PC-9 (cell line): ENCODE data around the gene L3MBTL1. TPM values are rescaled to one million over a fixed set of nuclear protein-coding genes. Genes with fewer than 3 reads are reported as not detected.

ENCODE experiments used
- BruUV-seq: library from RNA; stranded (reverse); fragments of 400-500 nt; replicated peaks from 2 replicates; lab custom pipeline; 2021; lab: Mats Ljungman, UMichigan
- CTCF ChIA-PET: fragments of 300-600 bp; sonication (Branson Sonifier 250); formaldehyde crosslinking; loops from one replicate; lab custom pipeline; 2022; ENCODE audit warnings: antibody characterized with exemption; lab: Charles Lee
- POLR2A ChIA-PET: fragments of 300-600 bp; sonication (Branson Sonifier 250); formaldehyde crosslinking; loops from one replicate; lab custom pipeline; 2022; ENCODE audit warnings: antibody characterized with exemption; ENCODE audit not compliant: unreplicated experiment; lab: Charles Lee
- DNase-seq, 2 experiments: peaks; one replicate each; pipeline versions ENCODE4 v3.0.0 to v3.0.0-alpha.2; 2015 to 2022; ENCODE audit warnings: mixed read lengths in 1 of 2
- H2AFZ ChIP-seq: fragments of 200-600 bp; sonication (generic); 2 replicates; pipeline ENCODE4 v1.8.1; 2017; ENCODE audit warnings: antibody characterized with exemption
- H3F3A ChIP-seq: fragments of 200-600 bp; sonication (generic); 2 replicates; pipeline ENCODE4 v1.8.1; 2017; ENCODE audit warnings: antibody characterized with exemption, mild to moderate bottlenecking, low read depth; ENCODE audit not compliant: insufficient read depth
- H3K27ac ChIP-seq: fragments of 200-600 bp; sonication (generic); 2 replicates; pipeline ENCODE4 v1.6.1; 2016; ENCODE audit warnings: mixed run types
- H3K27me3 ChIP-seq: fragments of 200-600 bp; sonication (generic); 2 replicates; pipeline ENCODE4 v1.6.1; 2016; ENCODE audit warnings: low read depth, mixed run types; ENCODE audit not compliant: insufficient read depth
- H3K36me3 ChIP-seq: fragments of 200-600 bp; sonication (generic); 2 replicates; pipeline ENCODE4 v1.6.1; 2016; ENCODE audit warnings: low read depth, mixed run types
- H3K4me1 ChIP-seq: fragments of 200-600 bp; sonication (generic); replicated peaks from 2 replicates; pipeline ENCODE4 v1.6.1; 2016; ENCODE audit warnings: mixed run types; ENCODE audit not compliant: insufficient read depth
- H3K4me2 ChIP-seq: fragments of 200-600 bp; sonication (generic); 2 replicates; pipeline ENCODE4 v1.6.1; 2017; ENCODE audit warnings: mixed run types
- H3K4me3 ChIP-seq: fragments of 200-600 bp; sonication (generic); 2 replicates; pipeline ENCODE4 v1.6.1; 2016; ENCODE audit warnings: mixed run types
- H3K79me2 ChIP-seq: fragments of 200-600 bp; sonication (generic); 2 replicates; pipeline ENCODE4 v1.6.1; 2017; ENCODE audit warnings: low read depth, mixed run types
- H3K9me2 ChIP-seq: fragments of 200-600 bp; sonication (generic); 2 replicates; pipeline ENCODE4 v1.8.1; 2017; ENCODE audit warnings: mild to moderate bottlenecking; ENCODE audit not compliant: insufficient read depth
- H3K9me3 ChIP-seq: fragments of 200-600 bp; sonication (generic); 2 replicates; pipeline ENCODE4 v1.8.1; 2016; ENCODE audit warnings: low read depth; ENCODE audit not compliant: insufficient read depth
- H4K20me1 ChIP-seq: fragments of 200-600 bp; sonication (generic); 2 replicates; pipeline ENCODE4 v1.8.1; 2017; ENCODE audit not compliant: insufficient read depth
- EZH2 ChIP-seq: fragments of 200-600 bp; sonication (generic); IDR thresholded peaks from 2 replicates; pipeline ENCODE4 v1.8.0; 2017; ENCODE audit warnings: antibody characterized with exemption, low read depth
- intact Hi-C: fragments of 100-400 bp; cut with micrococcal nuclease; formaldehyde crosslinking; loops from one replicate; pipeline ENCODE4 v1.10.0; 2022; ENCODE audit not compliant: unreplicated experiment
- total RNA-seq: library from RNA; stranded (reverse); gene quantifications from 2 replicates; pipeline ENCODE4 v1.2.3, GENCODE V29; 2021
- TF ChIP-seq, protein P1 (sequence below): fragments of 200-600 bp; sonication (generic); conservative IDR thresholded peaks from 2 replicates; pipeline ENCODE4 v1.6.1; 2017; ENCODE audit warnings: mixed run types, antibody characterized with exemption, mild to moderate bottlenecking, moderate library complexity

The L3MBTL1 gene
- total RNA-seq, 1 experiment from 2014 or later, result 34.9 TPM

DNA sequence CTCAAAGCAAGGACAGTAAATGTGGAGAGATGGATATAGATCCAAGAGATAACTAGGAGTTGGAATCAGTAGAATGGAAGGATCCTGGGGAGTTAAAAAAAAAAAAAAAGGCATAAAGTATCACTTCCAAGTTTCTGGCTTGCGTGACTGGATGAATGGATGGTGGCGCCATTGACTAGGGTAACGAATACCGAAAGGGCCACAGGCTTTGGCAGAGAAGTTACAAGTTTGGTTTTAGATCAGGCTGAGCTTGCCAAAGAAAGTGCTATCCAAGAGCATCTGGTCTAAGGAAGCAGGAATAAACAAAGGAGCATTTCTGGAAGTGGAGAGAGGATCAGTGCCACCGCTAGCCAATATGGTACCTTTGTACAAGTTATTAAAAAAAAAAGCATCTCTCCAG is 17.5 kb downstream of the L3MBTL1 start:
- CTCF ChIA-PET, result interaction anchor here (0.6 kb wide), 1 partner anchor 74 kb away, joined by 6 read pairs; no protein-coding TSS in a partner anchor
- H3K79me2 ChIP-seq, result no peaks in the 10 kb centered on the region
- no peaks in the 10 kb centered on the region for H3K9me3 ChIP-seq
- H3K4me3 ChIP-seq, result no peak overlapping the region
- no TSS peak for BruUV-seq
- POLR2A ChIA-PET, result interaction anchor here (0.6 to 0.7 kb wide), 2 partner anchors 60 to 66 kb away, joined by 3 to 12 read pairs; partner anchors contain the start of gene IFT52
- H3K27me3 ChIP-seq, result no peaks in the 10 kb centered on the region
- H3K36me3 ChIP-seq, result no peaks in the 10 kb centered on the region
- H3K9me2 ChIP-seq, result no peaks in the 10 kb centered on the region
- no peaks in the 10 kb centered on the region for H3F3A ChIP-seq
- DNase-seq, result no peak
- intact Hi-C loops, result no loop called here
- H3K27ac ChIP-seq, result no peak overlapping the region
- no peak overlapping the region for H2AFZ ChIP-seq
- H3K4me1 ChIP-seq, result no peaks in the 10 kb centered on the region
- TF ChIP-seq, protein P1, sequence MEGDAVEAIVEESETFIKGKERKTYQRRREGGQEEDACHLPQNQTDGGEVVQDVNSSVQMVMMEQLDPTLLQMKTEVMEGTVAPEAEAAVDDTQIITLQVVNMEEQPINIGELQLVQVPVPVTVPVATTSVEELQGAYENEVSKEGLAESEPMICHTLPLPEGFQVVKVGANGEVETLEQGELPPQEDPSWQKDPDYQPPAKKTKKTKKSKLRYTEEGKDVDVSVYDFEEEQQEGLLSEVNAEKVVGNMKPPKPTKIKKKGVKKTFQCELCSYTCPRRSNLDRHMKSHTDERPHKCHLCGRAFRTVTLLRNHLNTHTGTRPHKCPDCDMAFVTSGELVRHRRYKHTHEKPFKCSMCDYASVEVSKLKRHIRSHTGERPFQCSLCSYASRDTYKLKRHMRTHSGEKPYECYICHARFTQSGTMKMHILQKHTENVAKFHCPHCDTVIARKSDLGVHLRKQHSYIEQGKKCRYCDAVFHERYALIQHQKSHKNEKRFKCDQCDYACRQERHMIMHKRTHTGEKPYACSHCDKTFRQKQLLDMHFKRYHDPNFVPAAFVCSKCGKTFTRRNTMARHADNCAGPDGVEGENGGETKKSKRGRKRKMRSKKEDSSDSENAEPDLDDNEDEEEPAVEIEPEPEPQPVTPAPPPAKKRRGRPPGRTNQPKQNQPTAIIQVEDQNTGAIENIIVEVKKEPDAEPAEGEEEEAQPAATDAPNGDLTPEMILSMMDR, result no peak
- no peak for TF ChIP-seq EZH2
- no peak overlapping the region for H3K4me2 ChIP-seq
- H4K20me1 ChIP-seq, result no peaks in the 10 kb centered on the region

DNA sequence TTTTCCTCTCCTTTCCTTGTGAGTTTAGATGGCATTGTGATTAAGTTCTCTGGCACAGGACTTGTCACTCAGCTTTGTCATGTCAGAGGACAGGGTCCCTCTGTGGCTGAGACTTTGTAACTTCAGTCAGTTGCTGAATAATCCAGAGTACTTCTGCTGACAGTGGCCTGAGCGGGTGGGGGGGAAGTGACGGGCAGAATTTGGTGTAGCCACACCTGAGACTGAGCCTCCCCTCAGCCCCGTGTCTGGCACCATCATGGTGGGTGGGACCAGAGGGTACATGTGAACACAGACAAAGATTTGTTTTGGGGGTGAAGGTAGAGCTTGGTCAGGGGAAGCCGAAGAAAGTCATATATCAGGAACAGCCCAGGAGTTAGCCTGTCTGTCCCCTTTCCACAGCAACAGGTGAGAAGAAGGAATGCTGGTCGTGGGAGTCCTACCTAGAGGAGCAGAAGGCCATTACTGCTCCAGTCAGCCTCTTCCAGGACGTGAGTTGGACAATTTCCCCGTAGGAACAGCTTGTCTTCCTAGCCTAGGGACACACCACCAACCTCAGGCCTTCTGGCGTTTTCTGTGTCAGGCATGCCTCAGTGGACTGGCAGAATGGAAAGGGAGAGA is 20.9 kb downstream of the L3MBTL1 start:
- no peak for TF ChIP-seq EZH2
- TF ChIP-seq, protein P1, result no peak
- Histone ChIP-seq H3K4me3 (no peak overlapping the region), H3K4me2 (no peak overlapping the region), H2AFZ (no peak overlapping the region), H3K4me1 (no peaks in the 10 kb centered on the region), H3K36me3 (no peaks in the 10 kb centered on the region), H3K27me3 (no peaks in the 10 kb centered on the region), H4K20me1 (no peaks in the 10 kb centered on the region), H3K9me3 (no peaks in the 10 kb centered on the region), H3K79me2 (no peaks in the 10 kb centered on the region), H3K27ac (no peak overlapping the region), H3K9me2 (no peaks in the 10 kb centered on the region), H3F3A (no peaks in the 10 kb centered on the region)
- ChIA-PET CTCF (no interaction called here), POLR2A (interaction anchor here (0.5 kb wide), 1 partner anchor 70 kb away, joined by 5 read pairs; no protein-coding TSS in a partner anchor)
- BruUV-seq, result no TSS peak
- no peak for DNase-seq
- intact Hi-C loops, result no loop called here

DNA sequence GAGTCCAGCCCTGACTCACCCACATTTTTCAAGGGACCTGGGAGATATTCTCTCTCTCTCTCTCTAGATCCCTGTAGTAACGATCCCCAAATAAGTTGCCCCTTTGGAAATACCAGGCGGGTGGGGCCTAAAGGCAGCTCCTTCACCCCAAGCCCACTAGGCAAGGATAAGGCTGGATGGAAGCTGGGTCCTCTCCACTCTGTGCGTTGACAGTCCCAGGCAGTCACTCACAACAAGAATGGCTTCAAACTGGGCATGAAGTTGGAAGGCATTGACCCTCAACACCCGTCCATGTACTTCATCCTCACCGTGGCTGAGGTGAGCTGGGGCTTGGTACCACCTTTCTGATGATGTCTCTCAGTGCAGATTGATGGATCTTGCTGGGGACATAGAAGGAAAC is 21.6 kb downstream of the L3MBTL1 start:
- DNase-seq, result no peak
- H3K79me2 ChIP-seq, result no peaks in the 10 kb centered on the region
- H3K4me1 ChIP-seq, result no peaks in the 10 kb centered on the region
- POLR2A ChIA-PET, result interaction anchor here (0.5 kb wide), 1 partner anchor 71 kb away, joined by 5 read pairs; no protein-coding TSS in a partner anchor
- no peak overlapping the region for H2AFZ ChIP-seq
- H3K4me3 ChIP-seq, result no peak overlapping the region
- H3K27ac ChIP-seq, result no peak overlapping the region
- no peaks in the 10 kb centered on the region for H3K36me3 ChIP-seq
- H3K27me3 ChIP-seq, result no peaks in the 10 kb centered on the region
- CTCF ChIA-PET, result no interaction called here
- no TSS peak for BruUV-seq
- no peaks in the 10 kb centered on the region for H3K9me3 ChIP-seq
- no peaks in the 10 kb centered on the region for H3F3A ChIP-seq
- intact Hi-C loops, result no loop called here
- no peaks in the 10 kb centered on the region for H3K9me2 ChIP-seq
- H4K20me1 ChIP-seq, result no peaks in the 10 kb centered on the region
- no peak for TF ChIP-seq EZH2
- TF ChIP-seq, protein P1, result no peak
- H3K4me2 ChIP-seq, result no peak overlapping the region
